ENCODE measurements around the gene LRP4. TPM values are rescaled to one million over a fixed set of nuclear protein-coding genes. Genes with fewer than 3 reads are reported as not detected.

LRP4 gene
- total RNA-seq, 1 donor from 2014 or later: 6.6 TPM

- peaks cover 9% of the 10 kb centered on the region for H3K36me3 ChIP-seq
- no peak for TF ChIP-seq CTCF (IDR thresholded peaks at IDR 0.05)
- ATAC-seq (no peak), DNase-seq (no peak)
- H3K27me3 ChIP-seq (ENCODE audit: low read depth): no peaks in the 10 kb centered on the region
- no peak overlapping the region for H3K4me3 ChIP-seq
- H3K9me3 ChIP-seq: no peaks in the 10 kb centered on the region
- no peak overlapping the region for H3K27ac ChIP-seq
- no peaks in the 10 kb centered on the region for H3K4me1 ChIP-seq
- intact Hi-C loops (cut with DNase I): no loop called here
These were observed 26.2 kb downstream of the LRP4 start for GRCh38 chr11:46892109-46892508.

- Histone ChIP-seq H3K27ac (no peak overlapping the region), H3K9me3 (no peaks in the 10 kb centered on the region), H3K4me3 (no peak overlapping the region), H3K4me1 (no peaks in the 10 kb centered on the region), H3K36me3 (peaks cover 16% of the 10 kb centered on the region), H3K27me3 (ENCODE audit: low read depth) (no peaks in the 10 kb centered on the region)
- DNase-seq (no peak), ATAC-seq (no peak)
- no peak for TF ChIP-seq CTCF (IDR thresholded peaks at IDR 0.05)
- intact Hi-C loops (cut with DNase I): no loop called here
These were observed 27.7 kb downstream of the LRP4 start for GRCh38 chr11:46890665-46891064.

GRCh38 chr11:46889689-46890475, 28.5 kb downstream of the LRP4 start:
- no peaks in the 10 kb centered on the region for H3K4me1 ChIP-seq
- no peaks in the 10 kb centered on the region for H3K9me3 ChIP-seq
- H3K4me3 ChIP-seq: no peak overlapping the region
- peak; percentile 79 for TF ChIP-seq CTCF (IDR thresholded peaks at IDR 0.05)
- H3K27me3 ChIP-seq (ENCODE audit: low read depth): no peaks in the 10 kb centered on the region
- ATAC-seq: peak; percentile 91 to 92
- peaks cover 16% of the 10 kb centered on the region for H3K36me3 ChIP-seq
- intact Hi-C loops (cut with DNase I): loop anchor here (5.0 kb wide), 1 partner anchor 262 kb away; no protein-coding TSS in a partner anchor
- DNase-seq: no peak
- H3K27ac ChIP-seq: no peak overlapping the region

- intact Hi-C loops (cut with DNase I): loop anchor here (5.0 kb wide), 1 partner anchor 263 kb away; no protein-coding TSS in a partner anchor
- Histone ChIP-seq H3K4me3 (no peak overlapping the region), H3K27ac (no peak overlapping the region), H3K27me3 (ENCODE audit: low read depth) (no peaks in the 10 kb centered on the region), H3K9me3 (no peaks in the 10 kb centered on the region), H3K36me3 (peaks cover 16% of the 10 kb centered on the region), H3K4me1 (no peaks in the 10 kb centered on the region)
- DNase-seq (no peak), ATAC-seq (peak in 1 of 2 donors; percentile 22)
- no peak for TF ChIP-seq CTCF (IDR thresholded peaks at IDR 0.05)
These were observed 29.1 kb downstream of the LRP4 start for GRCh38 chr11:46889251-46889650.

- no peaks in the 10 kb centered on the region for H3K4me1 ChIP-seq
- H3K9me3 ChIP-seq: no peaks in the 10 kb centered on the region
- intact Hi-C loops (cut with DNase I): loop anchor here (5.0 kb wide), 1 partner anchor 264 kb away; no protein-coding TSS in a partner anchor
- H3K27me3 ChIP-seq (ENCODE audit: low read depth): no peaks in the 10 kb centered on the region
- H3K4me3 ChIP-seq: no peak overlapping the region
- ATAC-seq: no peak
- peaks cover 17% of the 10 kb centered on the region for H3K36me3 ChIP-seq
- no peak overlapping the region for H3K27ac ChIP-seq
- TF ChIP-seq CTCF (IDR thresholded peaks at IDR 0.05): no peak
- no peak for DNase-seq
These were observed 29.7 kb downstream of the LRP4 start for GRCh38 chr11:46888636-46889035.

Measured in lower lobe of right lung (tissue), 2 donors.